AG20443 (cell line): ENCODE data around the gene GRM8.

ENCODE experiments used
- DNase-seq: peaks from one replicate; pipeline ENCODE4 v3.0.0; 2012; ENCODE audit warnings: low spot score, mixed read lengths

GRM8 gene

GRCh38 chr7:126436213-126436868, 816.4 kb downstream of the GRM8 start:
- DNase-seq, result no peak

- DNase-seq, result no peak
These were observed 826.1 kb downstream of the GRM8 start for GRCh38 chr7:126426652-126427051.

GRCh38 chr7:126424985-126425384, 827.8 kb downstream of the GRM8 start:
- DNase-seq, result no peak

- no peak for DNase-seq
These were observed 833.7 kb downstream of the GRM8 start for GRCh38 chr7:126419047-126419446.

GRCh38 chr7:126411821-126412383, 840.8 kb downstream of the GRM8 start:
- DNase-seq, result no peak

- DNase-seq, result no peak
These were observed 841.5 kb downstream of the GRM8 start for GRCh38 chr7:126411032-126411820.

GRCh38 chr7:126403040-126403439, 849.7 kb downstream of the GRM8 start:
- no peak for DNase-seq

GRCh38 chr7:126401918-126402317, 850.8 kb downstream of the GRM8 start:
- DNase-seq, result no peak

- DNase-seq, result no peak
These were observed 853.8 kb downstream of the GRM8 start for GRCh38 chr7:126398851-126399529.

- no peak for DNase-seq
These were observed 854.5 kb downstream of the GRM8 start for GRCh38 chr7:126398285-126398684.

- no peak for DNase-seq
These were observed 858.3 kb downstream of the GRM8 start for GRCh38 chr7:126394406-126394805.
